Neural crest cell (in vitro differentiated cells): ENCODE data around the gene TMEM240. TPM values are rescaled to one million over a fixed set of nuclear protein-coding genes. Genes with fewer than 3 reads are reported as not detected.
A peak's percentile ranks its signal among the peaks of the same experiment; 100 is the strongest.
"Not testable (repeated sequence)": the region's sequence is repeated elsewhere in the genome, so short reads cannot be mapped to it uniquely, and the experiment has no call there.

Source experiments
- DNase-seq: peaks from one replicate; pipeline ENCODE4 v3.0.0; 2021; ENCODE audit warnings: low read depth, mixed read lengths, low spot score
- H3K27ac Mint-ChIP-seq: one replicate; pipeline ENCODE4 v1.8.0; 2021; ENCODE audit warnings: mild to moderate bottlenecking, mixed read lengths; ENCODE audit not compliant: unreplicated experiment
- H3K27me3 Mint-ChIP-seq: 2 replicates; pipeline ENCODE4 v1.8.0; 2021; ENCODE audit warnings: low read depth, mild to moderate bottlenecking, mixed read lengths
- H3K36me3 Mint-ChIP-seq: 2 replicates; pipeline ENCODE4 v1.8.0; 2021; ENCODE audit warnings: low read depth, mild to moderate bottlenecking, mixed read lengths
- H3K4me1 Mint-ChIP-seq: 2 replicates; pipeline ENCODE4 v1.8.0; 2021; ENCODE audit warnings: mixed read lengths
- H3K4me3 Mint-ChIP-seq: one replicate; pipeline ENCODE4 v1.8.0; 2021; ENCODE audit warnings: mild to moderate bottlenecking, mixed read lengths
- H3K9me3 Mint-ChIP-seq: 2 replicates; pipeline ENCODE4 v1.8.0; 2021; ENCODE audit warnings: mixed read lengths
- CTCF ChIP-seq: fragments of 200-600 bp; sonication (generic); conservative IDR thresholded peaks from 2 replicates; pipeline ENCODE4 v1.5.0; 2021; ENCODE audit warnings: antibody characterized with exemption, mild to moderate bottlenecking
- total RNA-seq: library from RNA; stranded (reverse); gene quantifications from 2 replicates; pipeline ENCODE4 v1.2.1, GENCODE V29; 2021

Gene TMEM240
- total RNA-seq, 1 donor from 2014 or later: 16.9 TPM

- peak overlapping the region; percentile 64 for H3K4me3 Mint-ChIP-seq
- H3K27ac Mint-ChIP-seq: no peak overlapping the region
- peaks cover 8% of the 10 kb centered on the region for H3K27me3 Mint-ChIP-seq
- DNase-seq: no peak
- H3K36me3 Mint-ChIP-seq: peaks cover 9% of the 10 kb centered on the region
- no peak for TF ChIP-seq CTCF
- H3K9me3 Mint-ChIP-seq: peaks cover 2% of the 10 kb centered on the region
- peaks cover 11% of the 10 kb centered on the region for H3K4me1 Mint-ChIP-seq
Measured at GRCh38 chr1:1536938-1537546, 3.4 kb downstream of the TMEM240 start.

- Mint-ChIP-seq H3K4me3 (peak overlapping the region; percentile 64), H3K27ac (no peak overlapping the region), H3K4me1 (peaks cover 5% of the 10 kb centered on the region), H3K9me3 (peaks cover 4% of the 10 kb centered on the region), H3K27me3 (peaks cover 4% of the 10 kb centered on the region), H3K36me3 (peaks cover 8% of the 10 kb centered on the region)
- no peak for TF ChIP-seq CTCF
- DNase-seq: no peak
Measured at GRCh38 chr1:1536019-1536937, 4.1 kb downstream of the TMEM240 start.

- no peak for TF ChIP-seq CTCF
- peaks cover 4% of the 10 kb centered on the region for H3K9me3 Mint-ChIP-seq
- H3K4me3 Mint-ChIP-seq: no peak overlapping the region
- no peak overlapping the region for H3K27ac Mint-ChIP-seq
- DNase-seq: no peak
- H3K4me1 Mint-ChIP-seq: peaks cover 5% of the 10 kb centered on the region
- H3K27me3 Mint-ChIP-seq: peaks cover 4% of the 10 kb centered on the region
- peaks cover 11% of the 10 kb centered on the region for H3K36me3 Mint-ChIP-seq
Measured at GRCh38 chr1:1535201-1536018, 5.0 kb downstream of the TMEM240 start.

- H3K4me3 Mint-ChIP-seq: no peak overlapping the region
- no peak for TF ChIP-seq CTCF
- peaks cover 19% of the 10 kb centered on the region for H3K36me3 Mint-ChIP-seq
- peaks cover 4% of the 10 kb centered on the region for H3K27me3 Mint-ChIP-seq
- peaks cover 4% of the 10 kb centered on the region for H3K9me3 Mint-ChIP-seq
- H3K27ac Mint-ChIP-seq: no peak overlapping the region
- no peak for DNase-seq
- peaks cover 5% of the 10 kb centered on the region for H3K4me1 Mint-ChIP-seq
Measured at GRCh38 chr1:1534401-1535154, 5.8 kb downstream of the TMEM240 start.

GRCh38 chr1:1533894-1534291, 6.5 kb downstream of the TMEM240 start:
- peaks cover 20% of the 10 kb centered on the region for H3K36me3 Mint-ChIP-seq
- not testable (repeated sequence) for H3K27ac Mint-ChIP-seq, H3K4me3 Mint-ChIP-seq, H3K27me3 Mint-ChIP-seq, DNase-seq, H3K9me3 Mint-ChIP-seq, H3K4me1 Mint-ChIP-seq

- not testable (repeated sequence) for H3K4me3 Mint-ChIP-seq, H3K27me3 Mint-ChIP-seq, H3K27ac Mint-ChIP-seq, DNase-seq, H3K9me3 Mint-ChIP-seq, H3K4me1 Mint-ChIP-seq
- H3K36me3 Mint-ChIP-seq: peaks cover 20% of the 10 kb centered on the region
Measured at GRCh38 chr1:1533176-1533893, 7.1 kb downstream of the TMEM240 start.
